GM19193 (cell line): ENCODE data around the gene HIF1AN.

ENCODE experiments used
- POLR2A ChIP-seq: IDR thresholded peaks from 4 replicates; pipeline ENCODE4 v1.6.1; 2011; ENCODE audit not compliant: insufficient read depth, insufficient read length; ENCODE audit errors: extremely low read depth

The HIF1AN gene

DNA sequence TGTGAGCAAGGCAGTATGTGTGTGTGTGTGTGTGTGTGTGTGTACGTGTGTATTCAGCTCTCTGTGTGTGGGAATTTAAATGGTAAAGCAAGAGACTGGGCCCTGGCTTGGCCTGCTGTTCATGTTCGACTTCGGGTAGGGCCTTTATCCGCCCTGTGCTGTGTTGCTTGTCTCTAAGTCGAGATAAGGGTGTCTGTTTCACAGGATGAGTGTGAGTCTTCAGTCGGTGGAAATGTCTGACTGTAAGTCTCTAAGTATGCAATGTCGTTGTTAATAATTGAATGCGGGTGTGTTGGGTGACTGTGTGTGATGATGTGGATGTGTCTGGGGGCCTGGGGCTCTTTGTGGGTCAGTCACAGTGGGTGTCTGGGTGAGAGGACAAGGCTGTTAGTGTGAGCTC is 34.8 kb downstream of the HIF1AN start:
- TF ChIP-seq POLR2A, result no peak

- no peak for TF ChIP-seq POLR2A
Measured at GRCh38 chr10:100571084-100571856, 35.5 kb downstream of the HIF1AN start.

DNA sequence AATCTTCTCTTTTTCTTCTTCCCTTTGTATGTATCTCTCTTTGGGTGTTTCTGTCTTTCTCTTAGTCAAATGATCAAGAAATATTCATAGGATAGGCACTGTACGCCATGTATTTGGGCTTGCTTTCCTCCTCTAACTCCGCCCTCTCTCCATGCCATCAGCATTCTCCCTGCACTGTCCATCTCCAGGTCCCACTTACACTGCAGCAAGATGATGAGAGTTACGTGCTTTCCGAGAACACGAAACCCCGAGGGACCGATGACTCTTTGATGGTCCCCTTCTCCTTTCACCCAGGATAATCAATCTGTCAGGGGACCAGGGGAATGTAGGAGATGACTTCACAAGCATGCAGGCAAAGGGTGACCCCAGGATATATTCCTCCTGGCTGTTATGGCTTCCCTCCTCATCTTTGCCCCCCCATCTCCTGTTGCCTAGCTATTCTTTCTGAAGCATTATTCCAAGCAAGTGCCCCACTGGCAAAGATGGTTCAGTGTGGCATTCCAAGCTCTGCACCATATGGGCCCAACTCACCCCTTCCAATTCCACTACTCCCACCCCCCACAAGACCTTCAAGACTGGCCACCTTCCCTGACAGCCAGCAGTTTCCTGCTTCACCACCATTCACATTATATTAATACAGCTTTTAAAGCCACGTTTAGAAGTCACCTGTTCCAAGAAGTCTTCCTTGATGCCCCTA is 40.0 kb downstream of the HIF1AN start:
- no peak for TF ChIP-seq POLR2A

- TF ChIP-seq POLR2A, result no peak
Measured at GRCh38 chr10:100576282-100576635, 40.5 kb downstream of the HIF1AN start.

GRCh38 chr10:100579261-100580090 is 43.7 kb downstream of the HIF1AN start:
- no peak for TF ChIP-seq POLR2A

DNA sequence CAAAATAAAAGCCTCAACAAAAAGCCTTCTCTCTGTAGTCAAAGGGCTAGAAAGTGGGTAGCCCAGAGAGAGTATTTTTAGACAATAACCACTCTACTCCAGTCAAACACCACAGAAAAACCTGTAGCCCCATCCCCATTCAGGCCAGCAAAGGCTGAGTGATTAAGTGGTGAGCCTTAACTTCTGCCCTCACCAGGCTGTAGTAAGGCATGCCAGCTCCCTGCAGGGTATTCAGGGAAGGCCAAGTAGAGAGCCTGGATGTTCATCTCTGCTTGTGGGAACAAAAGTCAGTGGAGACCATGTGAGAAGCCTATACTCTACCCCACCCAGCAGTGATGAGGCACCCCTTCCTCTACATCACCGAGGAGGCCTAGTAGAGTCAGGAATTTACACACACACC is 51.2 kb downstream of the HIF1AN start:
- TF ChIP-seq POLR2A, result no peak

DNA sequence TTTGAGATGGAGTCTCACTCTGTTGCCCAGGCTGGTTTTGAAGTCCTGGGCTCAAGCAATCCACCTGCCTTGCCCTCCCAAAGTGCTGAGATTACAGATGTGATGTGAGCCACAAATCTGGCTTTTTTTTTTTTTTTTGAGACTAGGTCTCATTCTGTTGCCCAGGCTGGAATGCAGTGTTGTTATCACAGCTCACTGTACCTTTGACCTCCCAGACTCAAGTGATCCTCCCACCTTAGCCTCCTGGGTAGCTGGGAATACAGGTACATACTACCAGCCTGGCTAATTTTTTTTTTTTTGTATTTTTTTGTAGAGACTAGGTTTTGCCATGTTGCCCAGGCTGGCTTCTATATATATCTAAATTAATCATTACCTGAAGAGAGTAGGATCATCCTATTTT is 62.4 kb downstream of the HIF1AN start:
- TF ChIP-seq POLR2A, result no peak

- TF ChIP-seq POLR2A, result no peak
Measured at GRCh38 chr10:100600218-100600617, 64.5 kb downstream of the HIF1AN start.

- TF ChIP-seq POLR2A, result no peak
Measured at GRCh38 chr10:100607439-100607838, 71.7 kb downstream of the HIF1AN start.
